ENCODE results near the gene SCFD2. TPM values are rescaled to one million over a fixed set of nuclear protein-coding genes. Genes with fewer than 3 reads are reported as not detected.

Gene SCFD2
- total RNA-seq, 6 experiments from 2014 or later, result 35.2 to 46.7 (median 41.5) TPM

GRCh38 chr4:52848254-52848653 lies 517.6 kb downstream of the SCFD2 start:
- H3K9me3 Mint-ChIP-seq, result no peaks in the 10 kb centered on the region
- H3K4me1 Mint-ChIP-seq (ENCODE audit: low read depth), result peaks cover 21% of the 10 kb centered on the region
- H3K27me3 Mint-ChIP-seq (ENCODE audit: insufficient read depth), result no peaks in the 10 kb centered on the region; the same call in 1 of the 2 replicates
- H3K27ac Mint-ChIP-seq, result no peak overlapping the region
- TF ChIP-seq CTCF (IDR thresholded peaks at IDR 0.05), result no peak
- H3K36me3 Mint-ChIP-seq (ENCODE audit: low read depth), result no peaks in the 10 kb centered on the region
- no peak overlapping the region for H3K4me3 Mint-ChIP-seq
- no peak for DNase-seq

- TF ChIP-seq CTCF (IDR thresholded peaks at IDR 0.05), result no peak
- DNase-seq, result no peak
- no peaks in the 10 kb centered on the region for H3K36me3 Mint-ChIP-seq (ENCODE audit: low read depth)
- H3K27ac Mint-ChIP-seq, result no peak overlapping the region
- no peaks in the 10 kb centered on the region for H3K9me3 Mint-ChIP-seq
- H3K4me3 Mint-ChIP-seq, result no peak overlapping the region
- peaks cover 3% of the 10 kb centered on the region for H3K4me1 Mint-ChIP-seq (ENCODE audit: low read depth)
- no peaks in the 10 kb centered on the region; the same call in 1 of the 2 replicates for H3K27me3 Mint-ChIP-seq (ENCODE audit: insufficient read depth)
Measured at GRCh38 chr4:52846502-52846901, 519.4 kb downstream of the SCFD2 start.

- no peak overlapping the region for H3K4me3 Mint-ChIP-seq
Measured at GRCh38 chr4:52844596-52844995, 521.3 kb downstream of the SCFD2 start.

GRCh38 chr4:52843958-52844357 lies 521.9 kb downstream of the SCFD2 start:
- H3K9me3 Mint-ChIP-seq, result no peaks in the 10 kb centered on the region
- no peak overlapping the region for H3K4me3 Mint-ChIP-seq
- no peak for DNase-seq
- H3K4me1 Mint-ChIP-seq (ENCODE audit: low read depth), result peaks cover 6% of the 10 kb centered on the region
- no peak overlapping the region for H3K27ac Mint-ChIP-seq
- TF ChIP-seq CTCF (IDR thresholded peaks at IDR 0.05), result no peak
- H3K36me3 Mint-ChIP-seq (ENCODE audit: low read depth), result no peaks in the 10 kb centered on the region
- no peaks in the 10 kb centered on the region for H3K27me3 Mint-ChIP-seq (ENCODE audit: insufficient read depth)

More at GRCh38 chr4:52844596-52844995, 521.3 kb downstream of the SCFD2 start:
- no peak for DNase-seq
- H3K4me1 Mint-ChIP-seq (ENCODE audit: low read depth), result no peaks in the 10 kb centered on the region
- no peaks in the 10 kb centered on the region for H3K36me3 Mint-ChIP-seq (ENCODE audit: low read depth)
- H3K9me3 Mint-ChIP-seq, result no peaks in the 10 kb centered on the region
- no peak overlapping the region for H3K27ac Mint-ChIP-seq
- TF ChIP-seq CTCF (IDR thresholded peaks at IDR 0.05), result no peak
- no peaks in the 10 kb centered on the region for H3K27me3 Mint-ChIP-seq (ENCODE audit: insufficient read depth)

- H3K27ac Mint-ChIP-seq, result no peak overlapping the region
- H3K36me3 Mint-ChIP-seq (ENCODE audit: low read depth), result no peaks in the 10 kb centered on the region
- H3K9me3 Mint-ChIP-seq, result no peaks in the 10 kb centered on the region
- H3K4me3 Mint-ChIP-seq, result no peak overlapping the region
- no peak for DNase-seq
- TF ChIP-seq CTCF (IDR thresholded peaks at IDR 0.05), result no peak
- peaks cover 12% of the 10 kb centered on the region for H3K4me1 Mint-ChIP-seq (ENCODE audit: low read depth)
- no peaks in the 10 kb centered on the region; the same call in 1 of the 2 replicates for H3K27me3 Mint-ChIP-seq (ENCODE audit: insufficient read depth)
Measured at GRCh38 chr4:52843351-52843750, 522.5 kb downstream of the SCFD2 start.

- Mint-ChIP-seq H3K4me3 (no peak overlapping the region), H3K27me3 (ENCODE audit: insufficient read depth) (no peaks in the 10 kb centered on the region; the same call in 1 of the 2 replicates), H3K27ac (no peak overlapping the region), H3K9me3 (no peaks in the 10 kb centered on the region), H3K4me1 (ENCODE audit: low read depth) (peaks cover 17% of the 10 kb centered on the region), H3K36me3 (ENCODE audit: low read depth) (no peaks in the 10 kb centered on the region)
- DNase-seq, result no peak
- no peak for TF ChIP-seq CTCF (IDR thresholded peaks at IDR 0.05)
Measured at GRCh38 chr4:52842792-52843191, 523.1 kb downstream of the SCFD2 start.
